B cell (primary cell): Measurements from ENCODE around the gene SCAF11. TPM values are rescaled to one million over a fixed set of nuclear protein-coding genes. Genes with fewer than 3 reads are reported as not detected.

ENCODE experiments used
- ATAC-seq: fragments of 200-7000 bp; cut with Tn5 transposase; one replicate; pipeline ENCODE4 v1.10.0; 2021; ENCODE audit warnings: low read depth, mild to moderate bottlenecking, moderate number of reproducible peaks, moderate library complexity
- CTCF ChIA-PET: fragments of 350-600 bp; sonication (Branson Sonifier 250); formaldehyde crosslinking; loops from one replicate; lab custom pipeline; 2021; ENCODE audit warnings: antibody characterized with exemption, inconsistent platforms; lab: Charles Lee
- POLR2A ChIA-PET: fragments of 350-600 bp; sonication (Branson Sonifier 250); formaldehyde crosslinking; loops from one replicate; lab custom pipeline; 2021; ENCODE audit warnings: antibody characterized with exemption; lab: Charles Lee
- DNase-seq: peaks from one replicate; pipeline ENCODE4 v3.0.0; 2013
- H2AFZ ChIP-seq: 2 replicates; pipeline ENCODE4 v1.6.1; 2012; ENCODE audit warnings: mild to moderate bottlenecking, low read depth, low read length; ENCODE audit not compliant: insufficient read depth, poor library complexity, severe bottlenecking
- H3K27ac ChIP-seq, 2 donors: 1 replicate in 1 of 2; 2 replicates in 1 of 2; pipeline ENCODE4 v1.5.1; 2012 to 2013; ENCODE audit warnings: low read length in 2 of 2, mild to moderate bottlenecking in 2 of 2, moderate library complexity in 1 of 2
- H3K27me3 ChIP-seq, 4 experiments: fragments of 200-600 bp in 1 of 4; sonication (generic) in 1 of 4; replicated peaks in 1 of 4; 1 replicate in 2 of 4; 2 replicates in 2 of 4; pipeline versions ENCODE4 v1.6.1 to v1.7.0; 2013 to 2016; ENCODE audit warnings: low read length in 3 of 4, mild to moderate bottlenecking in 2 of 4, mixed read lengths in 1 of 4, moderate library complexity in 1 of 4; ENCODE audit not compliant: insufficient read depth in 4 of 4, control insufficient read depth in 3 of 4; ENCODE audit errors: control extremely low read depth in 1 of 4
- H3K36me3 ChIP-seq, 2 experiments: replicated peaks in 1 of 2; 1 replicate in 1 of 2; 2 replicates in 1 of 2; pipeline versions ENCODE4 v1.6.1 to v1.7.1; 2013; ENCODE audit warnings: low read length in 1 of 2; ENCODE audit not compliant: insufficient read depth in 2 of 2, control insufficient read depth in 1 of 2; ENCODE audit errors: control extremely low read depth in 1 of 2, extremely low read depth in 1 of 2
- H3K4me1 ChIP-seq, 2 donors: fragments of 200-600 bp in 1 of 2; sonication (generic) in 1 of 2; 1 replicate in 1 of 2; 2 replicates in 1 of 2; pipeline versions ENCODE4 v1.5.1 to v1.6.1; 2013 to 2017; ENCODE audit warnings: low read length in 2 of 2; ENCODE audit not compliant: control insufficient read depth in 2 of 2, insufficient read depth in 2 of 2
- H3K4me2 ChIP-seq: replicated peaks from 2 replicates; pipeline ENCODE3; 2012; ENCODE audit warnings: mild to moderate bottlenecking, low read depth, low read length; ENCODE audit not compliant: poor library complexity, severe bottlenecking
- H3K4me3 ChIP-seq, 5 experiments: fragments of 200-600 bp in 1 of 5; sonication (generic) in 1 of 5; 1 replicate in 3 of 5; 2 replicates in 2 of 5; pipeline versions ENCODE4 v1.5.1 to v1.7.0; 2011 to 2016; ENCODE audit warnings: low read length in 4 of 5, mild to moderate bottlenecking in 4 of 5, low read depth in 2 of 5, control low read depth in 1 of 5, moderate library complexity in 1 of 5; ENCODE audit not compliant: insufficient read depth in 1 of 5; ENCODE audit errors: control extremely low read depth in 1 of 5, extremely low read depth in 1 of 5
- H3K79me2 ChIP-seq: fragments of 200-600 bp; sonication (generic); one replicate; pipeline ENCODE4 v1.6.0; 2016; ENCODE audit warnings: low read length; ENCODE audit not compliant: control insufficient read depth, insufficient read depth
- H3K9ac ChIP-seq: fragments of 200-600 bp; sonication (generic); 2 replicates; pipeline ENCODE4 v1.6.1; 2017; ENCODE audit warnings: mild to moderate bottlenecking, low read length, moderate library complexity
- H3K9me3 ChIP-seq, 3 donors: one replicate each; pipeline versions ENCODE4 v1.6.1 to v1.7.1; 2013; ENCODE audit warnings: low read length in 2 of 3; ENCODE audit not compliant: control insufficient read depth in 2 of 3, insufficient read depth in 1 of 3; ENCODE audit errors: control extremely low read depth in 1 of 3
- H4K20me1 ChIP-seq: 2 replicates; pipeline ENCODE4 v1.6.0; 2012; ENCODE audit warnings: mild to moderate bottlenecking, low read length; ENCODE audit not compliant: insufficient read depth, control insufficient read depth, poor library complexity, severe bottlenecking
- H3K27ac Mint-ChIP-seq: one replicate; pipeline ENCODE4 v1.8.0; 2021; ENCODE audit warnings: mixed read lengths
- H3K27me3 Mint-ChIP-seq: one replicate; pipeline ENCODE4 v1.8.0; 2021; ENCODE audit warnings: mixed read lengths
- H3K4me1 Mint-ChIP-seq: one replicate; pipeline ENCODE4 v1.8.0; 2021; ENCODE audit warnings: mixed read lengths
- H3K4me3 Mint-ChIP-seq: one replicate; pipeline ENCODE4 v1.8.0; 2021; ENCODE audit warnings: mixed read lengths
- H3K9me3 Mint-ChIP-seq: one replicate; pipeline ENCODE4 v1.8.0; 2022; ENCODE audit warnings: mixed read lengths; ENCODE audit not compliant: insufficient read depth
- EZH2 ChIP-seq: IDR thresholded peaks from 2 replicates; pipeline ENCODE4 v1.6.1; 2012; ENCODE audit warnings: borderline replicate concordance, low read depth, mild to moderate bottlenecking, moderate library complexity, low read length; ENCODE audit not compliant: insufficient read depth, poor library complexity, severe bottlenecking
- WGBS: methylation state at CpG from one replicate; pipeline ENCODE4 v1.1.5; 2013; ENCODE audit warnings: missing lambda C conversion rate; ENCODE audit not compliant: insufficient coverage; 5-methylcytosine and 5-hydroxymethylcytosine counted together
- intact Hi-C: fragments of 100-400 bp; cut with micrococcal nuclease; formaldehyde crosslinking; loops from one replicate; pipeline ENCODE4 v1.10.0; 2022
- polyA plus RNA-seq: library from polyadenylated mRNA; depleted of rRNA; stranded (reverse); fragments of >200 nt; gene quantifications from 2 replicates; pipeline ENCODE4 v1.2.3, GENCODE V29; 2012
- total RNA-seq, 2 donors: library from RNA; stranded (reverse); fragments of 120-200 nt in 1 of 2; gene quantifications; 1 replicate in 1 of 2; 2 replicates in 1 of 2; pipeline versions ENCODE4 v1.2.3 to v1.2.4, GENCODE V29; 2013 to 2022
- TF ChIP-seq, protein P1 (sequence below): fragments of 200-600 bp; IDR thresholded peaks from one replicate; pipeline ENCODE4 v1.8.0; 2022; ENCODE audit warnings: antibody characterized with exemption, mild to moderate bottlenecking

Gene SCAF11
- total and polyA plus RNA-seq, 2 donors (not counting 1 experiment from before 2014, with no cell fraction given) = 76.1 to 247 TPM

DNA sequence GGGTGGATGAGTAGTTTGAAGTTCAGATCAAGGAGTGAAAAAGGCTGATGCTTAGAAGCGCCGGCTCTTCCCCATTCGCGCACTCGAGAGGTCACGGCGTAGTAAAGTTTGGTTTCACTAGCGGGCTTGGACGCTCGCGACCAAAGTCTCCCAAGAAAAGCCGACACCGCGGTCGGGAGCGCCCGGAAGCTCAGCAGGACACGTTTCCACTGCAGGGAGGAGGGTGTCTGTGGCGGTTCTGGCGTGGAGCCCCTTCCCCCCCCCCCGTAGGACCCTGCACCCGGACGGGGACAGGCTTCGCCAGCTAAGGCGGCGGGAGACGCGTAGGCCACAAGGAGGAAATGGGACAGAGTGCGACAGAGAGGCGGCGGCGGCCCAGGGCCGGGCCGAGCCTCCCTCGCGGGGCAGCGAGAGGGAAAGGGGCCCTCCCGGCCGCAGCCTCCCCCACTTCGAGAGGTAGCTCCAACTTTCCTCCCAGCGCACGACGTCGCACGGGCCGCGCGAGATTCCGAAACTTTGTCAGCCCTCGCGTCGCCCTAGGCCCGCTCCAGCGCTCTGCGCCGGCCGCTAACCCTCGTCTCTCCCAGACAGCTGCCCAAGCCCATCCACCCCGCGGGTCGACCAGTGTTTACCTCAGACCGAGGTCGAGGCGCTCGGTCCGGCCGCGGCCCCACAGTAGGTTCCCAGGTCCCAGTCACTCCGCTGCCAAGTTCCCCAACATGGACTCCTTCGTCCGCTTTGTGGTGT, 480 bp downstream of the SCAF11 start:
- WGBS = under 1% methylated on average over 70 of the region's 71 CpGs
- Mint-ChIP-seq H3K27ac (peak overlapping the region; percentile 99), H3K9me3 (peaks cover 3% of the 10 kb centered on the region), H3K4me3 (peak overlapping the region; percentile 97), H3K4me1 (peaks cover 52% of the 10 kb centered on the region), H3K27me3 (no peaks in the 10 kb centered on the region)
- peaks cover 0 to 6% of the 10 kb centered on the region in 2 experiments for H3K36me3 ChIP-seq
- H3K4me3 ChIP-seq = peak overlapping the region; percentile 83 to 100 (median 95)
- H3K9me3 ChIP-seq = no peaks in the 10 kb centered on the region
- peak; percentile 83 for DNase-seq
- peak; percentile 14 for ATAC-seq
- CTCF ChIA-PET = interaction anchor here (0.7 to 3.1 kb wide), 8 partner anchors 16 to 1031 kb away, joined by 3 to 12 read pairs (median 4); no protein-coding TSS in a partner anchor
- H4K20me1 ChIP-seq = peaks cover 12% of the 10 kb centered on the region
- POLR2A ChIA-PET = interaction anchor here (0.8 to 2.5 kb wide), 6 partner anchors 24 to 382 kb away, joined by 3 to 13 read pairs (median 3); partner anchors contain the start of gene SLC38A1
- peak overlapping the region; percentile 81 for H3K4me2 ChIP-seq
- no peaks in the 10 kb centered on the region for H3K27me3 ChIP-seq
- H2AFZ ChIP-seq = peak overlapping the region; percentile 74
- H3K79me2 ChIP-seq = peaks cover 53% of the 10 kb centered on the region
- peaks cover 45 to 46% of the 10 kb centered on the region in 2 donors for H3K4me1 ChIP-seq
- intact Hi-C loops = loop anchor here (1.0 to 10.0 kb wide), 13 partner anchors 17 to 1822 kb away; partner anchors contain the start of genes ANO6, SLC38A1 and SLC38A2
- peak overlapping the region; percentile 93 to 98 for H3K27ac ChIP-seq
- TF ChIP-seq, protein P1, sequence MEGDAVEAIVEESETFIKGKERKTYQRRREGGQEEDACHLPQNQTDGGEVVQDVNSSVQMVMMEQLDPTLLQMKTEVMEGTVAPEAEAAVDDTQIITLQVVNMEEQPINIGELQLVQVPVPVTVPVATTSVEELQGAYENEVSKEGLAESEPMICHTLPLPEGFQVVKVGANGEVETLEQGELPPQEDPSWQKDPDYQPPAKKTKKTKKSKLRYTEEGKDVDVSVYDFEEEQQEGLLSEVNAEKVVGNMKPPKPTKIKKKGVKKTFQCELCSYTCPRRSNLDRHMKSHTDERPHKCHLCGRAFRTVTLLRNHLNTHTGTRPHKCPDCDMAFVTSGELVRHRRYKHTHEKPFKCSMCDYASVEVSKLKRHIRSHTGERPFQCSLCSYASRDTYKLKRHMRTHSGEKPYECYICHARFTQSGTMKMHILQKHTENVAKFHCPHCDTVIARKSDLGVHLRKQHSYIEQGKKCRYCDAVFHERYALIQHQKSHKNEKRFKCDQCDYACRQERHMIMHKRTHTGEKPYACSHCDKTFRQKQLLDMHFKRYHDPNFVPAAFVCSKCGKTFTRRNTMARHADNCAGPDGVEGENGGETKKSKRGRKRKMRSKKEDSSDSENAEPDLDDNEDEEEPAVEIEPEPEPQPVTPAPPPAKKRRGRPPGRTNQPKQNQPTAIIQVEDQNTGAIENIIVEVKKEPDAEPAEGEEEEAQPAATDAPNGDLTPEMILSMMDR = no peak
- H3K9ac ChIP-seq = peak overlapping the region; percentile 98

- H3K4me1 ChIP-seq = peaks cover 50% of the 10 kb centered on the region in 2 donors
- intact Hi-C loops = loop anchor here (5.0 kb wide), 2 partner anchors 42 to 1823 kb away; no protein-coding TSS in a partner anchor
- peak overlapping the region; percentile 98 for H3K9ac ChIP-seq
- H3K4me3 ChIP-seq = peak overlapping the region; percentile 83 to 100 (median 95)
- peaks cover 59% of the 10 kb centered on the region for H3K79me2 ChIP-seq
- no peaks in the 10 kb centered on the region for H3K27me3 ChIP-seq
- Mint-ChIP-seq H3K9me3 (peaks cover 3% of the 10 kb centered on the region), H3K27ac (peak overlapping the region; percentile 99), H3K4me3 (peak overlapping the region; percentile 97), H3K27me3 (no peaks in the 10 kb centered on the region), H3K4me1 (peaks cover 58% of the 10 kb centered on the region)
- ATAC-seq (no peak), DNase-seq (no peak)
- peak overlapping the region; percentile 93 to 98 for H3K27ac ChIP-seq
- H4K20me1 ChIP-seq = peaks cover 12% of the 10 kb centered on the region
- 0% methylated on average over 3 of the region's 10 CpGs for WGBS
- no peaks in the 10 kb centered on the region for H3K9me3 ChIP-seq
- H2AFZ ChIP-seq = peak overlapping the region; percentile 74
- ChIA-PET POLR2A (interaction anchor here (0.8 to 2.5 kb wide), 3 partner anchors 260 to 280 kb away, joined by 3 to 13 read pairs (median 4); partner anchors contain the start of gene SLC38A1), CTCF (interaction anchor here (0.7 to 3.0 kb wide), 4 partner anchors 121 to 672 kb away, joined by 3 to 12 read pairs (median 3); no protein-coding TSS in a partner anchor)
- peak overlapping the region; percentile 81 for H3K4me2 ChIP-seq
- peaks cover 0 to 6% of the 10 kb centered on the region in 2 experiments for H3K36me3 ChIP-seq
- TF ChIP-seq, protein P1 = no peak
- TF ChIP-seq EZH2 = no peak
These were observed 1.1 kb downstream of the SCAF11 start for GRCh38 chr12:45989287-45989686.
